Mesothelial cell of epicardium (in vitro differentiated cells): ENCODE data around the gene SIDT1. TPM values are rescaled to one million over a fixed set of nuclear protein-coding genes. Genes with fewer than 3 reads are reported as not detected.

Experiments used
- DNase-seq, 2 experiments: peaks; one replicate each; pipeline ENCODE4 v3.0.0; 2021; ENCODE audit warnings: low spot score in 2 of 2; ENCODE audit not compliant: unreplicated experiment in 2 of 2
- H3K27ac Mint-ChIP-seq: 2 replicates; pipeline ENCODE4 v1.8.0; 2021; ENCODE audit warnings: mixed read lengths
- H3K27me3 Mint-ChIP-seq: 2 replicates; pipeline ENCODE4 v1.8.0; 2021; ENCODE audit warnings: low read depth, mixed read lengths
- H3K36me3 Mint-ChIP-seq: 2 replicates; pipeline ENCODE4 v1.8.0; 2021; ENCODE audit warnings: mixed read lengths
- H3K4me1 Mint-ChIP-seq: 2 replicates; pipeline ENCODE4 v1.8.0; 2021; ENCODE audit warnings: mixed read lengths
- H3K4me3 Mint-ChIP-seq: 2 replicates; pipeline ENCODE4 v1.8.0; 2021; ENCODE audit warnings: mild to moderate bottlenecking, moderate library complexity, mixed read lengths
- H3K9me3 Mint-ChIP-seq: 2 replicates; pipeline ENCODE4 v1.8.0; 2021; ENCODE audit warnings: mixed read lengths
- CTCF ChIP-seq: fragments of 200-600 bp; sonication (generic); IDR thresholded peaks from one replicate; pipeline ENCODE4 v1.5.0; 2021; ENCODE audit warnings: antibody characterized with exemption; ENCODE audit not compliant: unreplicated experiment
- total RNA-seq: library from RNA; stranded (reverse); gene quantifications from 3 replicates; pipeline ENCODE4 v1.2.1, GENCODE V29; 2021

SIDT1 gene
- total RNA-seq, 1 donor from 2014 or later: not detected

DNA sequence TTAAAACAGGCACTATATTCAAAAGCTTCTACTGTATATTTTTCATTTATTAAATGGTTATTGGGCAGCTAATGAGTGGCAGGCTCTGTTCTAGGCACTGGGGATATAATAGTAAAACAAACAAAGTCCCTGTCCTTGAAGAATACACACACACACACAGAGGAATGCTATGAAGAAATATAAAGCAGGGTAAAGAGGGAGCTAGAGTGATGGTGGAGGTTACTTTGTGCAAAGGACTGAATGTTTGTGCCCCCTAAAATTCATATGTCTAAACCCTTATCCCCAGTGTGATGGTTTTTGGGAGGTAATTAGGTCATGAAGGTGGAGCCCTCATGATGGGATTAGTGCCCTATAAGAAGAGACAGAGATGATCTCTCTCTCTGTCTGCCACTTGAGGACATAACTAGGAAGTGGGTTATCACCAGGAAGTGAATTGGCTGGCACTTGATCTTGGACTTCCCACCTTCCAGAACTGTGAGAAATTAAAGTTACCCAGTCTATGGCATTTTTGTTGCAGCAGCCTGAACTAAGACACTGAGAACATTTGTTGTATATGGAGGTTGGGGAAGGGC lies 132.3 kb downstream of the SIDT1 start:
- H3K27me3 Mint-ChIP-seq: no peaks in the 10 kb centered on the region
- H3K9me3 Mint-ChIP-seq: no peaks in the 10 kb centered on the region
- H3K36me3 Mint-ChIP-seq: peaks cover 24% of the 10 kb centered on the region
- no peaks in the 10 kb centered on the region for H3K4me1 Mint-ChIP-seq
- no peak overlapping the region for H3K4me3 Mint-ChIP-seq
- DNase-seq: no peak
- H3K27ac Mint-ChIP-seq: no peak overlapping the region
- TF ChIP-seq CTCF: no peak

GRCh38 chr3:113668015-113668414 lies 135.7 kb downstream of the SIDT1 start:
- no peak for DNase-seq
- Mint-ChIP-seq H3K9me3 (no peaks in the 10 kb centered on the region), H3K27me3 (no peaks in the 10 kb centered on the region), H3K27ac (no peak overlapping the region), H3K4me3 (no peak overlapping the region), H3K4me1 (no peaks in the 10 kb centered on the region), H3K36me3 (peaks cover 12% of the 10 kb centered on the region)
- TF ChIP-seq CTCF: no peak

- no peak for TF ChIP-seq CTCF
- Mint-ChIP-seq H3K36me3 (peaks cover 21% of the 10 kb centered on the region), H3K27me3 (no peaks in the 10 kb centered on the region), H3K27ac (no peak overlapping the region), H3K4me3 (no peak overlapping the region), H3K4me1 (peaks cover 4% of the 10 kb centered on the region), H3K9me3 (no peaks in the 10 kb centered on the region)
- DNase-seq: no peak
Measured at GRCh38 chr3:113673593-113673992, 141.2 kb downstream of the SIDT1 start.

DNA sequence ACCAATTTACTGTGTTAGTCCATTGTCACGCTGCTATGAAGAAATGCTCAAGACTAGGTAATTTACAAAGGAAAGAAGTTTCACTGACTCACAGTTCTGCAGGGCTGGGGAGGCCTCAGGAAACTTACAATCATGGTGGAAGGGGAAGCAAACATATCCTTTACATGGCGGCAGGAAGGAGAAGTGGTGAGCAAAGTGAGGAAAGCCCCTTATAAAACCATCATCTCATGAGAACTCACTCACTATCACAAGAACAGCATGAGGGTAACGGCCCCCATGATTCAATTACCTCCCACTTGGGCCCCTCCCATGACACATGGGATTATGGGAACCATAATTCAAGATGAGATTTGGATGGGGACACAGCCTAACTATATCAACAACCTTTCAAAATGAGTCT lies 143.9 kb downstream of the SIDT1 start:
- no peak for TF ChIP-seq CTCF
- Mint-ChIP-seq H3K27ac (no peak overlapping the region), H3K4me1 (peaks cover 4% of the 10 kb centered on the region), H3K4me3 (no peak overlapping the region), H3K9me3 (peaks cover 7% of the 10 kb centered on the region), H3K36me3 (peaks cover 19% of the 10 kb centered on the region), H3K27me3 (no peaks in the 10 kb centered on the region)
- no peak for DNase-seq

DNA sequence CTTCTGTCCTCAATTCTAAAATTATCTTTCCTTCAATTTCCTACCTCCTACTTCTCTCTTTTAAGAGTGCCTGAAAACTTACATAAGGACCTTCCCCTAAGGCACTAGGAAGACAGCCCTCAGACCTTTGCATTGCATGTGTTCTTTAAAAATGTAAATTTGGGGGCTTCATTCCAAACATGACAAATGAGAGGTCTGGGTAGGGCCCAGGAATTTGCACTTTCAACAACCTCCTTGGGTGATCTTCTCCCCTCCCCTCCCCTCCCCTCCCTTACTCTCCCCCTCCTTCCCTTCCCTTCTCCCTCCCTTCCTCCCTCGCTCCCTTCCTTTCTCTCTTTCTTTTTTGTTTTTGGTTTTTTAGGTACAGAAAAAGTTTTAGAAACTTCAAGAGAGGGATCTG lies 145.4 kb downstream of the SIDT1 start:
- H3K27ac Mint-ChIP-seq: no peak overlapping the region
- H3K27me3 Mint-ChIP-seq: no peaks in the 10 kb centered on the region
- peaks cover 14% of the 10 kb centered on the region for H3K9me3 Mint-ChIP-seq
- H3K4me1 Mint-ChIP-seq: peaks cover 4% of the 10 kb centered on the region
- no peak for DNase-seq
- H3K36me3 Mint-ChIP-seq: peaks cover 26% of the 10 kb centered on the region
- no peak overlapping the region for H3K4me3 Mint-ChIP-seq
- no peak for TF ChIP-seq CTCF

DNA sequence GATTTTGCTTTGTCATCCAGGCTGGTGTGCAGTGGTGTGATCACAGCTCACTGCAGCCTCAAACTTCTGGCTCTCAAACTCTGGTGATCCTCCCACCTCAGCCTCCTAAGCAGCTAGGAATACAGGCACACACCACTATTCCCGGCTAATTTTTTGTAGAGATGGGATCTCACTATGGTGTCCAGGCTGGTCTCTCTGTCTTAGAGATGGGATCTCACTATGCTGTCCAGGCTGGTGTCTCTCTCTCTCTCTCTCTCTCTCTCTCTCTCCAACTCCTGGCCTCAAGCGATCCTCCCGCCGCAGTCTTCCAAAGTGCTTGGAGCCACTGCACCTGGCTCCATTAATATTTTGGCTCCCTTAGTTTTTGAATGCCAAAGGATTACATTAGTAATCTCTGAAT lies 146.4 kb downstream of the SIDT1 start:
- no peak for DNase-seq
- Mint-ChIP-seq H3K4me1 (peaks cover 4% of the 10 kb centered on the region), H3K27ac (no peak overlapping the region), H3K9me3 (peaks cover 20% of the 10 kb centered on the region), H3K27me3 (no peaks in the 10 kb centered on the region), H3K4me3 (no peak overlapping the region), H3K36me3 (peaks cover 31% of the 10 kb centered on the region)
- TF ChIP-seq CTCF: no peak
